HL-60/S4 (cell line): ENCODE results near the gene DENND4C.
"Not testable (repeated sequence)": the region's sequence is repeated elsewhere in the genome, so short reads cannot be mapped to it uniquely, and the experiment has no call there.

Experiments
- in situ Hi-C: fragments of 300-500 bp; cut with MboI; formaldehyde crosslinking; loops from 2 replicates; pipeline ENCODE4 v1.14.3; 2022; ENCODE audit warnings: low sequenced_read_pairs

DENND4C gene

DNA sequence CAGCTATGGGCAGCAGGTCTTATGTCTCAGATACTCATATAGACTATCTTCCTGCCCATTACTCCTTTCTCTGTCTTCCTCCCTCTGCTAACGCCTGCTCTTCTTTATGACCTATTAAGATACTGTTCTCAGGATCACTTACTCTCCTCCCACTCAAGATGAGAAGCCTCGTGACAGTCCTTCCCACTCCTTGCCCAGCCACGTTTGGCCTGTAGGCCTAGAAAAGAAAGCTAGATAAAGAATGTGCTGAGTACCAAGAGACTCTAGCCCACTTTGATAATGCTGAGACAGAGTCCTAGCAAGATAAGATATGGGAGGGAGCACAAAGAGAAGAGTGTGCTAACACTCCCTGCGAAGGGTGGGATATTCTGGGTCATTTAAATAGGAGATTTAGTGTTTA, 6.8 kb upstream of the DENND4C start:
- in situ Hi-C loops = no loop called here

- in situ Hi-C loops = no loop called here
Measured at GRCh38 chr9:19224563-19224962, 5.9 kb upstream of the DENND4C start.

- in situ Hi-C loops = no loop called here
Measured at GRCh38 chr9:19229595-19230354, 718 bp upstream of the DENND4C start.

DNA sequence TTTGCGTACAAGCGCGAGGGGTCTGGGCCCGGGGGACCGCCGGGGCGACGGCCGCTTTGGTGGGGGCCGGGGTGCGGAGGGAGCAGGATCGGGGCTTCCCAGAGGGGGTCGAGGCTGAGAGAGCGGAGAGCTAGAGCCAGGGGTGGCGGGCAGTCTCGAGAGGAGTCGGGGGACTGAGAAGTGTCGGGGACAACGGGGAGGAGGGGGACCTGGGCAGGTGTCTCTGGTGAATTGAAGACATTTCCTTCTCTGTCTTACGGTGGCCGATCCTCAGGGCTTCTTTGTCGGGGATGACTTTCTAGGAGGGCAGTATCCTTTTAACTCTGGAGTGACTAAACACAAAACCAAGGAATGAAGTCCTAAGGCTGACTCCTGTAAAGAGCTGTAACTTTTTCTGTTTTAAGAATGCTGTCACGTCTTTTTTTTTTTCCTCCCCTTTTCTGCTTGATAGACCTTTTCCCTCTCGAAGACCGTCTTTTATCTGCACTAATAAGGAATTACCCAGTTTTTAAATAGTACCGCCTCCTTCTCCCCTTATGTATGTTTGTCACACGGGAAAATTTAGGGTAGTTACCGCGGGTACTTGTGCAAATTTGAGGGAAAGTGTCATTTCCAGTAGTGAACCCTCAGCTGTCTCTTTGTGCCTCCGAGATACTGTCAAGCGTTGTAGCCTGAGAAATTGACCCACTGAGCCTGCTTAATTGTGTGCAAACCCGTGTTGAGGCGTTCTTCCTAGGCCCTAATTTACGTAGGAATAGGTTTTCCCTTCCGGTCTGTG, 822 bp downstream of the DENND4C start:
- in situ Hi-C loops = no loop called here

- in situ Hi-C loops = no loop called here
Measured at GRCh38 chr9:19231904-19232822, 1.7 kb downstream of the DENND4C start.

DNA sequence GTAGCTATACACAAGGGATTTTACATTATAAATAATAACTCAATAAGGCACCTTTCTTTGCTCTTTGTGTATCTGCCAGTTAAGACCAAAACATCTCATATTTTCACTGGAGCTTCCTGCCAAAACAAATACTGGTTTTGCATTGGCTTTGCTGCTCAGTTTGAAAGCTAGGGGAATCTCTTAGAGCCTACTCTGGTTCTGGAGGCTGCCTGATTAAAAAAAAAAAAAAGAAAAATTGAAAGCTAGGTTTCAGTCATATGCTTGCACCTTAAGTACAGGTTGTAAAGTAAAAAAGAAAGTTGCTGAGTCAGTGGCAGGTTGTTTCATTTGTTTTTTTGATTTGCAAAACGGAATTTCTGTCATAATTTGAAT, 2.3 kb downstream of the DENND4C start:
- in situ Hi-C loops = no loop called here

DNA sequence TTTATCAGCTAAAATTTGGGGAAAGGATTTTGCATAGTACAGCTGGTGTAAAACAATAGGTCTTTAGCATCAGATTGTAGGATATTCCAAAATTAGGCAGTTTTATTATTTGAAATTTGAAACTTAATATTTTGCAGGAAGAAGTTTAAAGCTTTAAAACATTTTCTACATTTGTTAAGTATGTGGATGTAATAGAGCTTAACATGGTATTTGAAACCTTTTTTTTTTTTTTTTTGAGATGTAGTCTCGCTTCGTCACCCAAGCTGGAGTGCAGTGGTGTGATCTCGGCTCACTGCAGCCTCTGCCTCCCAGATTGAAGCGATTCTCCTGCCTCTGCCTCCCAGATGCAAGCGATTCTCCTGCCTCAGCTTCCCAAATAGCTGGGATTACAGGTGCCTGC, 2.9 kb downstream of the DENND4C start:
- in situ Hi-C loops = no loop called here

DNA sequence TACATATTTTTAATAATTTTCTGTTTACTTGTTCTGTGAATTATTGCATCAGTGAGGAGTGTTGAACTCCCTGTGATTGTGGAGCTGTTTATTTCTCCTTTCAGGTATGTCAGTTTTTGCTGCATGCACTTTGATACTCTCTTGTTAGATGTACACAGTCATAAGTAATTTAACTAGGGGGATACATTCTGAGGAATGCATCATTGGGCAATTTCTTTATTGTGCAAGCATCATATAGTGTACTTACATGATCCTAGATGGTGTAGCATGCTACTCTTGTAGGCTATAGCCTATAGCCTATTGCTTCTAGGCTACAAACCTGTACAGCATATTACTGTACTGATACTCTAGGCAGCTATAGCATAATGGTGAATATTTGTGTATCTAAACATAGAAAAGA, 9.5 kb downstream of the DENND4C start:
- in situ Hi-C loops = no loop called here

GRCh38 chr9:19241728-19242127, 11.2 kb downstream of the DENND4C start:
- in situ Hi-C loops = no loop called here

- in situ Hi-C loops = no loop called here
Measured at GRCh38 chr9:19243366-19244033, 13.0 kb downstream of the DENND4C start.

DNA sequence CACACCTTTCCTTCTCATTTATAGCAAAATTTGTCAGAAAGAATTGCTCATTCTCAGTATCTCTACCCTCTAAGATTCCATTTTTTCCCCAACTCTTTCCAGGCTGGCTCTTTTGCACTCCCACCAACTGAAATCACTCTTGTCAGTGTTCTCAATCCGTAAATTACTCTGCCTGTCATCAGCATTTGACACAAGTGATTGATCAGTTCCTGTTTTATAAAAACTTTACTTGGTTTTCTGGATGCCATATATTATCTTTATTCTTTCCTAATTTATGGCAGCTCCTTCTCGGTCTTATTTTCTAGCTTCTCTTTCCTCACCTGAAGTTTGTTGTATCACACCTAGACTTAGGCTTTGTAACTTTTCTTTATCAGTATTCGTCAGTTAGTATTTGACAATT, 16.4 kb downstream of the DENND4C start:
- in situ Hi-C loops = no loop called here

- in situ Hi-C loops = no loop called here
Measured at GRCh38 chr9:19247420-19247819, 16.9 kb downstream of the DENND4C start.

DNA sequence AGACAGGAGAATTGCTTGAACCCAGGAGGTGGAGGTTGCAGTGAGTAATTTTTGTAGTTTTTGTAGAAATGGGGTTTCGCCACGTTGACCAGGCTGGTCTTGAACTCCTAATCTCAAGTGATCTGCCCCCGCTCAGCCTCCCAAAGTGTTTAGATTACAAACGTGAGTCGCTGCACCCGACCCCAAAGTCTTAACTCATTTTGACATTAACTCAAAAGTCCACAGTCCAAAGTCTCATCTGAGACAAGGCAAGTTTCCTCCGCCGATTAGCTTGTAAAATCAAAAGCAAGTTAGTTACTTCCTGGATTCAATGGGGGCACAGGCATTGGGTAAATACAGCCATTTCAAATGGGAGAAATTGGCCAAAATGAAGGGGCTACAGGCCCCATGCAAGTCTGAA, 19.9 kb downstream of the DENND4C start:
- in situ Hi-C loops = not testable (repeated sequence)

- in situ Hi-C loops = not testable (repeated sequence)
Measured at GRCh38 chr9:19251203-19251602, 20.7 kb downstream of the DENND4C start.

- in situ Hi-C loops = not testable (repeated sequence)
Measured at GRCh38 chr9:19251622-19252021, 21.1 kb downstream of the DENND4C start.

DNA sequence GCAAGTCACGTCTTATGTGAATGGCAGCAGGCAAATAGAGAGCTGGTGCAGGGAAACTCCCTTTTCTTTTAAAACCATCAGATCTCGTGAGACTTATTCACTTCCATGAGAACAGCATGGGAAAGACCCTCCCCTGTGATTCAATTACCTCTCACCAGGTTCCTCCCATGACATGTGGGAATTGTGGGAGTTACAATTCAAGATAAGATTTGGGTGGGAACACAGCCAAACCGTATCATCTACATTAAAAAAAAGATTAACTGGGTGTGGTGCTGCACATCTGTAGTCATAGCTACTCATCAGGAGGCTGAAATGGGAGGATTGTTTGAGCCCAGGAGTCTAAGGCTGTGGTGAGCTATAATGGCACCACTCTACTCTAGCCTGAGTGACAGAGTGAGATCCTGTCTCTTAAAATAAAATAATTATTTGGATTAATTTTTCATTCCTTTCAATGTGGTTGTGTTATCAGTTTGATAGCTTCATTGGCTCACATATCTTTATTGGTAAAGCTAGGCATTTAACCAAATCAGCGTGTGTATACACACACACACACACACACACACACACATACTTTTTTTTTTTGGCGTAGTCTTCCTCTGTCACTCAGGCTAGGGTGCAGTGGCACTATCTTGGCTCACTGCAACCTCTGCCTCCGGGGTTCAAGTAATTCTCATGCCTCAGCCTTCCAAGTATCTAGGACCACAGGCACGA, 21.8 kb downstream of the DENND4C start:
- in situ Hi-C loops = no loop called here

DNA sequence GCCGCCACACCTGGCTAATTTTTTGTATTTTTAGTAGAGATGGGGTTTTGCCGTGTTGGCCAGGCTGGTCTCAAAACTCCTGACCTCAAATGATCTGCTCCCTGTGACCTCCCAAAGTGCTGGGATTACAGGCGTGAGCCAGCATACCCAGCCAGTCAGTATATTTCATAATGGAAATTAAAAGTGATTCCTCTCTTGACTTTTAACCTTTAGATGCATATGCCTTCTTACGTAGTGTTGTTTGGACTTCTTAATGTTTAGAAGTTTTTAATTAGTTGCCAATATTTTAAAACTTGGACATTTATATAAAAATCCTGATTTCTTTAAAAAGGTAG, 22.4 kb downstream of the DENND4C start:
- in situ Hi-C loops = no loop called here

- in situ Hi-C loops = no loop called here
Measured at GRCh38 chr9:19255112-19255511, 24.6 kb downstream of the DENND4C start.

DNA sequence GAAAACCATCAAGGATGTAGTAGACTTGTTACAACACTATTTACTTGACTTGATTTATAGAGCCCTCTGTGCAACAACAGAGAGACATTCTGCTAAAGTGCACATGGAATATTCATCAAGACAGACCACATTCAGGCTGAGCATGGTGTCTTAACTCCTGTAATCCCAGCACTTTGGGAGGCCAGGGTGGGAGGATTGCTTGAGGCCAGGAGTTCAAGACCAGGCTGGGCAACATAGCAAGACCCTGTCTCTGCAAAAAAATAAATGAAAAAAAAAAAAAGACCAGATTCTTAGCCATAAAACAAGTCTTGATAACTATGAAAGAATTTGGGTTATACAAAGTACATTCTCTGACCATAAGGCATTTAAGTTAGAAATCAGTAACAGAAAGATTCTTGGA, 25.3 kb downstream of the DENND4C start:
- in situ Hi-C loops = no loop called here

GRCh38 chr9:19259665-19260255, 29.3 kb downstream of the DENND4C start:
- in situ Hi-C loops = not testable (repeated sequence)
